Subcutaneous adipose tissue (tissue), 4 donors: Measurements from ENCODE around the gene WIZ. TPM values are rescaled to one million over a fixed set of nuclear protein-coding genes. Genes with fewer than 3 reads are reported as not detected.

Experiments used
- CTCF ChIP-seq: fragments of 450-650 bp; IDR thresholded peaks from one replicate; pipeline ENCODE4 v1.5.1; 2016; ENCODE audit warnings: low read depth, mild to moderate bottlenecking, control low read depth, antibody characterized with exemption, moderate library complexity
- total RNA-seq, 4 donors: library from RNA; depleted of rRNA; stranded (reverse); fragments of >200 nt; gene quantifications; one replicate each; pipeline ENCODE4 v1.1.0, GENCODE V29; 2016

The WIZ gene
- total RNA-seq, 4 donors from 2014 or later, result 14.8 to 48.2 (median 20.0) TPM

GRCh38 chr19:15479391-15480345 lies 29.9 kb upstream of the WIZ start, which contains the start of gene PGLYRP2:
PGLYRP2 (minus strand) TSS chr19:15479501; CDS start chr19:15479371, 130 bp downstream.
- TF ChIP-seq CTCF, result no peak

- TF ChIP-seq CTCF, result no peak
Measured at GRCh38 chr19:15476325-15476724, 26.6 kb upstream of the WIZ start.

GRCh38 chr19:15475611-15476010 lies 25.9 kb upstream of the WIZ start:
- TF ChIP-seq CTCF, result no peak

- no peak for TF ChIP-seq CTCF
Measured at GRCh38 chr19:15475169-15475568, 25.4 kb upstream of the WIZ start.

GRCh38 chr19:15471639-15472101 lies 21.9 kb upstream of the WIZ start:
- no peak for TF ChIP-seq CTCF

- TF ChIP-seq CTCF, result no peak
Measured at GRCh38 chr19:15469513-15470297, 19.9 kb upstream of the WIZ start.
